CD14-positive monocyte (primary cell): ENCODE measurements around the gene ZNF540. TPM values are rescaled to one million over a fixed set of nuclear protein-coding genes. Genes with fewer than 3 reads are reported as not detected.
A peak's percentile ranks its signal among the peaks of the same experiment; 100 is the strongest.

Experiments used
- DNase-seq, 3 donors: peaks; one replicate each; pipeline ENCODE4 v3.0.0-alpha.2; 2011 to 2022
- H2AFZ ChIP-seq: 2 replicates; pipeline ENCODE4 v1.6.0; 2012; ENCODE audit warnings: mild to moderate bottlenecking, low read depth, low read length, inconsistent platforms; ENCODE audit not compliant: insufficient read depth, poor library complexity, severe bottlenecking
- H3K27ac ChIP-seq, 2 donors: 1 replicate in 1 of 2; 2 replicates in 1 of 2; pipeline ENCODE4 v1.5.1; 2012 to 2013; ENCODE audit warnings: low read length in 2 of 2, control low read depth in 1 of 2, inconsistent platforms in 1 of 2, low read depth in 1 of 2, mild to moderate bottlenecking in 1 of 2
- H3K27me3 ChIP-seq, 2 donors: one replicate each; pipeline versions ENCODE4 v1.6.0 to v1.6.1; 2011 to 2013; ENCODE audit warnings: low read length in 2 of 2; ENCODE audit not compliant: control insufficient read depth in 2 of 2, insufficient read depth in 2 of 2
- H3K36me3 ChIP-seq, 2 donors: replicated peaks in 1 of 2; 1 replicate in 1 of 2; 2 replicates in 1 of 2; pipeline versions ENCODE4 v1.5.1 to v1.6.1; 2012 to 2013; ENCODE audit warnings: low read length in 2 of 2, control low read depth in 1 of 2, inconsistent platforms in 1 of 2, mild to moderate bottlenecking in 1 of 2; ENCODE audit not compliant: insufficient read depth in 2 of 2, control insufficient read depth in 1 of 2
- H3K4me1 ChIP-seq, 2 donors: 1 replicate in 1 of 2; 2 replicates in 1 of 2; pipeline versions ENCODE4 v1.5.1 to v1.6.1; 2012 to 2013; ENCODE audit warnings: low read length in 2 of 2, control low read depth in 1 of 2, inconsistent platforms in 1 of 2, mild to moderate bottlenecking in 1 of 2, moderate library complexity in 1 of 2; ENCODE audit not compliant: insufficient read depth in 2 of 2, control insufficient read depth in 1 of 2
- H3K4me2 ChIP-seq: replicated peaks from 2 replicates; pipeline ENCODE3; 2012; ENCODE audit warnings: low read length, moderate library complexity, mild to moderate bottlenecking; ENCODE audit not compliant: poor library complexity, severe bottlenecking; ENCODE audit errors: extremely low read depth
- H3K4me3 ChIP-seq, 3 experiments: fragments of 200-600 bp in 1 of 3; sonication (generic) in 1 of 3; replicated peaks in 1 of 3; 1 replicate in 2 of 3; 2 replicates in 1 of 3; pipeline ENCODE4 v1.5.1; 2011 to 2013; ENCODE audit warnings: low read length in 3 of 3, mild to moderate bottlenecking in 3 of 3, control low read depth in 2 of 3, low read depth in 2 of 3, inconsistent platforms in 1 of 3, moderate library complexity in 1 of 3
- H3K79me2 ChIP-seq: 2 replicates; pipeline ENCODE4 v1.6.0; 2012; ENCODE audit warnings: mild to moderate bottlenecking, control low read depth, inconsistent platforms, low read length, moderate library complexity; ENCODE audit not compliant: insufficient read depth
- H3K9ac ChIP-seq: 2 replicates; pipeline ENCODE4 v1.6.0; 2017; ENCODE audit warnings: low read length, mild to moderate bottlenecking; ENCODE audit not compliant: insufficient read depth, poor library complexity, severe bottlenecking
- H3K9me3 ChIP-seq, 2 donors: replicated peaks in 1 of 2; 1 replicate in 1 of 2; 2 replicates in 1 of 2; pipeline versions ENCODE4 v1.5.1 to v1.6.1; 2012 to 2013; ENCODE audit warnings: low read length in 2 of 2, control low read depth in 1 of 2; ENCODE audit not compliant: control insufficient read depth in 1 of 2, insufficient read depth in 1 of 2
- H4K20me1 ChIP-seq: 2 replicates; pipeline ENCODE4 v1.6.0; 2012; ENCODE audit warnings: mild to moderate bottlenecking, low read length, control low read depth, moderate library complexity; ENCODE audit not compliant: insufficient read depth
- H3K27ac Mint-ChIP-seq, 7 donors: one replicate each; pipeline ENCODE4 v1.8.0; 2020; ENCODE audit warnings: mild to moderate bottlenecking in 7 of 7, mixed read lengths in 7 of 7, moderate library complexity in 6 of 7, inconsistent platforms in 2 of 7
- H3K27me3 Mint-ChIP-seq, 3 donors: one replicate each; pipeline ENCODE4 v1.8.0; 2021 to 2022; ENCODE audit warnings: low read depth in 3 of 3, mild to moderate bottlenecking in 3 of 3, mixed read lengths in 3 of 3, moderate library complexity in 3 of 3, inconsistent platforms in 1 of 3
- H3K36me3 Mint-ChIP-seq, 2 donors: one replicate each; pipeline ENCODE4 v1.8.0; 2020; ENCODE audit warnings: mixed read lengths in 2 of 2, inconsistent platforms in 1 of 2, mild to moderate bottlenecking in 1 of 2
- H3K4me1 Mint-ChIP-seq: one replicate; pipeline ENCODE4 v1.8.0; 2020; ENCODE audit warnings: mild to moderate bottlenecking, mixed read lengths
- H3K4me3 Mint-ChIP-seq, 2 donors: one replicate each; pipeline ENCODE4 v1.8.0; 2020; ENCODE audit warnings: mild to moderate bottlenecking in 2 of 2, mixed read lengths in 2 of 2, moderate library complexity in 1 of 2
- H3K9me3 Mint-ChIP-seq, 7 donors: one replicate each; pipeline ENCODE4 v1.8.0; 2020 to 2022; ENCODE audit warnings: mixed read lengths in 7 of 7, mild to moderate bottlenecking in 6 of 7, moderate library complexity in 6 of 7, inconsistent platforms in 2 of 7
- WGBS: methylation state at CpG from one replicate; pipeline ENCODE4 v1.1.5; 2013; ENCODE audit warnings: missing lambda C conversion rate; ENCODE audit not compliant: insufficient coverage; 5-methylcytosine and 5-hydroxymethylcytosine counted together
- intact Hi-C, 2 donors: fragments of 100-400 bp; cut with micrococcal nuclease; formaldehyde crosslinking; loops; one replicate each; pipeline versions ENCODE4 v1.15.0 to v1.15.1; 2023
- polyA plus RNA-seq, 3 donors: library from polyadenylated mRNA; depleted of rRNA in 1 of 3; unstranded in 2 of 3; stranded (reverse) in 1 of 3; fragments of 300-500 nt in 2 of 3; fragments of >200 nt in 1 of 3; fragmentation: Illumina TruSeq in 2 of 3; gene quantifications; 1 replicate in 2 of 3; 2 replicates in 1 of 3; pipeline ENCODE4 v1.2.3, GENCODE V29; 2012 to 2021
- TF ChIP-seq, protein P1 (sequence below): fragments of 200-600 bp; IDR thresholded peaks from one replicate; pipeline ENCODE4 v1.8.0; 2022; ENCODE audit warnings: antibody characterized with exemption, mild to moderate bottlenecking

Gene ZNF540
- polyA plus RNA-seq, 3 donors = 0.21 TPM; not detected in 2

DNA sequence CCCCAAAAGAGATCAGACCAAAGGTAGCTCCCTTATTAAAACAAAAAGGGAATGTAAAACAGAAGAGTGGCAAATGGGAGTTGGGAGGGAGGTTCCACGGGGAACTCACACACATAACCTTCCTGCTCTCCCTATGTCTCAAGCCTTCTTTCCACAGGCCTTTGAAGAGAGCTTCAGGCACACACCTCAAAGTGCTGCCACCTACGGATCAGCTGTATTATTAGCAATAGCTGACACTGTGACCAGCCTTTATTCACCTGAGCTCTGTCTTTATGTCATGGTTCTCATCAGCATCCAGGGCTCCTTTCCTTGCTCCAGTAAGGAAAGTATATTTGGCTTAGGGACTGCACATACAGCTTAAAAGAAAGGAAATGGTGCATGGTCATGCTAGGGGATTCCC is 11.3 kb upstream of the ZNF540 start:
- Histone ChIP-seq H3K27me3 (no peaks in the 10 kb centered on the region), H3K4me2 (no peak overlapping the region), H4K20me1 (no peaks in the 10 kb centered on the region), H3K79me2 (no peaks in the 10 kb centered on the region), H3K4me3 (no peak overlapping the region), H2AFZ (no peak overlapping the region), H3K9ac (no peak overlapping the region), H3K4me1 (no peaks in the 10 kb centered on the region), H3K9me3 (peaks cover 57 to 96% of the 10 kb centered on the region in 2 donors), H3K36me3 (peaks cover 4 to 53% of the 10 kb centered on the region in 2 donors), H3K27ac (no peak overlapping the region)
- intact Hi-C loops = no loop called here
- WGBS = 100% methylated on average over 1 of the region's 2 CpGs
- no peak for DNase-seq
- no peaks in the 10 kb centered on the region for H3K27me3 Mint-ChIP-seq
- peaks cover 41 to 72% (median 62%) of the 10 kb centered on the region in 7 donors for H3K9me3 Mint-ChIP-seq
- no peak overlapping the region for H3K4me3 Mint-ChIP-seq
- no peaks in the 10 kb centered on the region for H3K4me1 Mint-ChIP-seq
- TF ChIP-seq, protein P1, sequence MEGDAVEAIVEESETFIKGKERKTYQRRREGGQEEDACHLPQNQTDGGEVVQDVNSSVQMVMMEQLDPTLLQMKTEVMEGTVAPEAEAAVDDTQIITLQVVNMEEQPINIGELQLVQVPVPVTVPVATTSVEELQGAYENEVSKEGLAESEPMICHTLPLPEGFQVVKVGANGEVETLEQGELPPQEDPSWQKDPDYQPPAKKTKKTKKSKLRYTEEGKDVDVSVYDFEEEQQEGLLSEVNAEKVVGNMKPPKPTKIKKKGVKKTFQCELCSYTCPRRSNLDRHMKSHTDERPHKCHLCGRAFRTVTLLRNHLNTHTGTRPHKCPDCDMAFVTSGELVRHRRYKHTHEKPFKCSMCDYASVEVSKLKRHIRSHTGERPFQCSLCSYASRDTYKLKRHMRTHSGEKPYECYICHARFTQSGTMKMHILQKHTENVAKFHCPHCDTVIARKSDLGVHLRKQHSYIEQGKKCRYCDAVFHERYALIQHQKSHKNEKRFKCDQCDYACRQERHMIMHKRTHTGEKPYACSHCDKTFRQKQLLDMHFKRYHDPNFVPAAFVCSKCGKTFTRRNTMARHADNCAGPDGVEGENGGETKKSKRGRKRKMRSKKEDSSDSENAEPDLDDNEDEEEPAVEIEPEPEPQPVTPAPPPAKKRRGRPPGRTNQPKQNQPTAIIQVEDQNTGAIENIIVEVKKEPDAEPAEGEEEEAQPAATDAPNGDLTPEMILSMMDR = no peak
- H3K27ac Mint-ChIP-seq = no peak overlapping the region
- H3K36me3 Mint-ChIP-seq = peaks cover 14 to 38% of the 10 kb centered on the region in 2 donors

DNA sequence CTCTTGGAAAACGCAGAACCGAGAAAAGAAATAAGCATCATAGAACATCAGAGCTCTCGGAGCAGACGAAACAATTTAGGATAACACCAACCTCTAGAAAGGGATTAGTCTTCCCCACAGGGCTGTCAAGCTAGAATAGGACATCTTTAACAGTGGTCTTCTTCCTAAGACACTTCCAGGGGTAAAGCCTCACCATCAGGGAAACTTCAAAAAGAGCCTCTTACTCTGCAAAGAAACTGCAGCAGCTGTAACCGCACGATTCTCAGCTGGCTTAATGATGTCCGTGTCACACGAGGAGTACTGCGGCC is 726 bp upstream of the ZNF540 start:
- Mint-ChIP-seq H3K9me3 (peaks cover 25 to 74% (median 59%) of the 10 kb centered on the region in 7 donors), H3K36me3 (peaks cover 0 to 4% of the 10 kb centered on the region in 2 donors), H3K4me3 (peak overlapping the region; percentile 97 to 99), H3K27ac (peak overlapping the region in 1 of 7 donors; percentile 91), H3K4me1 (peaks cover 20% of the 10 kb centered on the region), H3K27me3 (peaks cover 4 to 8% (median 5%) of the 10 kb centered on the region in 3 donors)
- H3K4me2 ChIP-seq = peak overlapping the region; percentile 97
- WGBS = 0% methylated on average over 7 of the region's 9 CpGs
- H4K20me1 ChIP-seq = no peaks in the 10 kb centered on the region
- peaks cover 0 to 5% of the 10 kb centered on the region in 2 donors for H3K27me3 ChIP-seq
- peak overlapping the region; percentile 64 for H3K9ac ChIP-seq
- H3K9me3 ChIP-seq = peaks cover 41 to 56% of the 10 kb centered on the region in 2 donors
- H3K79me2 ChIP-seq = no peaks in the 10 kb centered on the region
- TF ChIP-seq, protein P1 = no peak
- intact Hi-C loops = no loop called here
- peak overlapping the region in 1 of 2 donors; percentile 52 for H3K27ac ChIP-seq
- peaks cover 14 to 19% of the 10 kb centered on the region in 2 donors for H3K4me1 ChIP-seq
- H2AFZ ChIP-seq = peak overlapping the region; percentile 98
- peak overlapping the region; percentile 51 to 95 (median 68) for H3K4me3 ChIP-seq
- H3K36me3 ChIP-seq = no peaks in the 10 kb centered on the region
- no peak for DNase-seq
